ENCODE results near the gene BBOX1. TPM values are rescaled to one million over a fixed set of nuclear protein-coding genes. Genes with fewer than 3 reads are reported as not detected.

The BBOX1 gene
- polyA plus RNA-seq, 3 donors: not detected

DNA sequence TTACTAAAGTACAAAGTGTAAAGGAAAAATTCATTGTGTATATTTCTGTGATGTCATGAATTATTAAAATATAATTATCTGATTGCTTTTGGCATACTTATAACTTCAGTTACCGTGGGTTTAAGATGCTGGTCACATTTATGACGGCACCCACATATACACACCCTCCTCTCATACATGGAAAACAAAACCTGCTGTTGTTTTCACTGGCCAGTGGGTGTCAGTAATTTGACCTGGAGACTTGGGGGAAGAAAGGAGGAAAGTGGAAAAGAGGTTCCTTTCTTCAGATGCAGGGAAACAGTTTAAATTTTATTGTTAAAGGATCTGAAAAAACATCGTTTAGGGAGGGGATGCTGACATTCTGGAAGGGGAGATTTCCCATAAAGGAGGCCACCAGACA is 742 bp upstream of the BBOX1 start:
- H2AFZ ChIP-seq (ENCODE audit: insufficient read depth, low read depth, low read length, poor library complexity, severe bottlenecking): no peak overlapping the region
- TF ChIP-seq, protein P1, sequence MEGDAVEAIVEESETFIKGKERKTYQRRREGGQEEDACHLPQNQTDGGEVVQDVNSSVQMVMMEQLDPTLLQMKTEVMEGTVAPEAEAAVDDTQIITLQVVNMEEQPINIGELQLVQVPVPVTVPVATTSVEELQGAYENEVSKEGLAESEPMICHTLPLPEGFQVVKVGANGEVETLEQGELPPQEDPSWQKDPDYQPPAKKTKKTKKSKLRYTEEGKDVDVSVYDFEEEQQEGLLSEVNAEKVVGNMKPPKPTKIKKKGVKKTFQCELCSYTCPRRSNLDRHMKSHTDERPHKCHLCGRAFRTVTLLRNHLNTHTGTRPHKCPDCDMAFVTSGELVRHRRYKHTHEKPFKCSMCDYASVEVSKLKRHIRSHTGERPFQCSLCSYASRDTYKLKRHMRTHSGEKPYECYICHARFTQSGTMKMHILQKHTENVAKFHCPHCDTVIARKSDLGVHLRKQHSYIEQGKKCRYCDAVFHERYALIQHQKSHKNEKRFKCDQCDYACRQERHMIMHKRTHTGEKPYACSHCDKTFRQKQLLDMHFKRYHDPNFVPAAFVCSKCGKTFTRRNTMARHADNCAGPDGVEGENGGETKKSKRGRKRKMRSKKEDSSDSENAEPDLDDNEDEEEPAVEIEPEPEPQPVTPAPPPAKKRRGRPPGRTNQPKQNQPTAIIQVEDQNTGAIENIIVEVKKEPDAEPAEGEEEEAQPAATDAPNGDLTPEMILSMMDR (IDR thresholded peaks at IDR 0.05): no peak
- H3K4me3 Mint-ChIP-seq: no peak overlapping the region
- no peaks in the 10 kb centered on the region for H3K79me2 ChIP-seq (ENCODE audit: insufficient read depth, low read length)
- no peak overlapping the region for H3K4me2 ChIP-seq (replicated peaks; ENCODE audit: extremely low read depth, low read length, poor library complexity, severe bottlenecking)
- no peak for DNase-seq
- 88% methylated on average over 1 of the region's 3 CpGs for WGBS (ENCODE audit: insufficient coverage)
- intact Hi-C loops (cut with micrococcal nuclease): no loop called here
- H4K20me1 ChIP-seq (ENCODE audit: insufficient read depth, low read length): no peaks in the 10 kb centered on the region
- H3K9me3 ChIP-seq (replicated peaks in 1 of 2; ENCODE audit: control insufficient read depth in 1 of 2, insufficient read depth in 1 of 2, low read length in 2 of 2): peaks cover 3 to 5% of the 10 kb centered on the region in 2 donors
- H3K4me3 ChIP-seq (replicated peaks in 1 of 3; ENCODE audit: low read depth in 2 of 3, low read length in 3 of 3): no peak overlapping the region
- H3K27ac ChIP-seq (ENCODE audit: low read depth in 1 of 2, low read length in 2 of 2): no peak overlapping the region
- H3K4me1 ChIP-seq (ENCODE audit: control insufficient read depth in 1 of 2, insufficient read depth in 2 of 2, low read length in 2 of 2): no peaks in the 10 kb centered on the region
- no peaks in the 10 kb centered on the region for H3K36me3 Mint-ChIP-seq
- H3K9me3 Mint-ChIP-seq: peaks cover 2 to 15% (median 6%) of the 10 kb centered on the region in 7 donors
- no peaks in the 10 kb centered on the region for H3K4me1 Mint-ChIP-seq
- H3K27ac Mint-ChIP-seq: no peak overlapping the region
- H3K27me3 ChIP-seq (ENCODE audit: control insufficient read depth in 2 of 2, insufficient read depth in 2 of 2, low read length in 2 of 2): no peaks in the 10 kb centered on the region
- H3K9ac ChIP-seq (ENCODE audit: insufficient read depth, low read length, poor library complexity, severe bottlenecking): no peak overlapping the region
- peaks cover 0 to 1% (median 0%) of the 10 kb centered on the region in 3 donors for H3K27me3 Mint-ChIP-seq (ENCODE audit: low read depth in 3 of 3)
- H3K36me3 ChIP-seq (replicated peaks in 1 of 2; ENCODE audit: control insufficient read depth in 1 of 2, insufficient read depth in 2 of 2, low read length in 2 of 2): no peaks in the 10 kb centered on the region

GRCh38 chr11:27041141-27041899 is 705 bp downstream of the BBOX1 start:
- no CpG with 5 or more reads among the region's 2 CpGs for WGBS (ENCODE audit: insufficient coverage)
- H3K36me3 ChIP-seq (replicated peaks in 1 of 2; ENCODE audit: control insufficient read depth in 1 of 2, insufficient read depth in 2 of 2, low read length in 2 of 2): no peaks in the 10 kb centered on the region
- H4K20me1 ChIP-seq (ENCODE audit: insufficient read depth, low read length): no peaks in the 10 kb centered on the region
- H2AFZ ChIP-seq (ENCODE audit: insufficient read depth, low read depth, low read length, poor library complexity, severe bottlenecking): no peak overlapping the region
- intact Hi-C loops (cut with micrococcal nuclease): no loop called here
- no peaks in the 10 kb centered on the region for H3K27me3 ChIP-seq (ENCODE audit: control insufficient read depth in 2 of 2, insufficient read depth in 2 of 2, low read length in 2 of 2)
- Mint-ChIP-seq H3K36me3 (no peaks in the 10 kb centered on the region), H3K27ac (no peak overlapping the region), H3K4me3 (no peak overlapping the region), H3K4me1 (no peaks in the 10 kb centered on the region), H3K9me3 (peaks cover 0 to 11% (median 10%) of the 10 kb centered on the region in 7 donors), H3K27me3 (ENCODE audit: low read depth in 3 of 3) (peaks cover 0 to 1% (median 0%) of the 10 kb centered on the region in 3 donors)
- H3K9ac ChIP-seq (ENCODE audit: insufficient read depth, low read length, poor library complexity, severe bottlenecking): no peak overlapping the region
- no peak for DNase-seq
- H3K4me2 ChIP-seq (replicated peaks; ENCODE audit: extremely low read depth, low read length, poor library complexity, severe bottlenecking): no peak overlapping the region
- H3K4me1 ChIP-seq (ENCODE audit: control insufficient read depth in 1 of 2, insufficient read depth in 2 of 2, low read length in 2 of 2): no peaks in the 10 kb centered on the region
- H3K27ac ChIP-seq (ENCODE audit: low read depth in 1 of 2, low read length in 2 of 2): no peak overlapping the region
- H3K79me2 ChIP-seq (ENCODE audit: insufficient read depth, low read length): no peaks in the 10 kb centered on the region
- H3K9me3 ChIP-seq (replicated peaks in 1 of 2; ENCODE audit: control insufficient read depth in 1 of 2, insufficient read depth in 1 of 2, low read length in 2 of 2): peaks cover 3 to 5% of the 10 kb centered on the region in 2 donors
- TF ChIP-seq, protein P1 (IDR thresholded peaks at IDR 0.05): no peak
- H3K4me3 ChIP-seq (replicated peaks in 1 of 3; ENCODE audit: low read depth in 2 of 3, low read length in 3 of 3): no peak overlapping the region

Measured in CD14-positive monocyte (primary cell).